ENCODE results near the gene PRKN.

DNA sequence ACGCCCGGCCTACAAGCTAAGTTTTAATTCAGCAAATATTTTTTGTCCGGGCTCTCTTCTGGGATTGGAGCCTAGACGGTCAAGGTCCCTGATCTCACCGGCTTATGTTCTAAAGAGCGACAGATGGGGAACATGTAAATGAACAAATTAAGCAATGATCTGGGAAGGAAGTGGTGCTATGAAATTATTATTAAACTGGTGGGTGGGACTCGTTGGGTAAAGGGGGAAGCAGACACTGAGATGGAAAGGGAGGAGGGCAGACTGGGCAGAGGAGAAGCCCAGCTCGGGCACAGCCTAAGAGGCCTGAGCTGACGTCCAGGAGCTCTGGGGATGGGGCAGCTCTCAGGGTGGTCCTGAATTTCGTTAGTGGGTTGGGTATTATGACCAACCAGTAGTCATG, 1371.9 kb downstream of the PRKN start:
- TF ChIP-seq, protein P1, sequence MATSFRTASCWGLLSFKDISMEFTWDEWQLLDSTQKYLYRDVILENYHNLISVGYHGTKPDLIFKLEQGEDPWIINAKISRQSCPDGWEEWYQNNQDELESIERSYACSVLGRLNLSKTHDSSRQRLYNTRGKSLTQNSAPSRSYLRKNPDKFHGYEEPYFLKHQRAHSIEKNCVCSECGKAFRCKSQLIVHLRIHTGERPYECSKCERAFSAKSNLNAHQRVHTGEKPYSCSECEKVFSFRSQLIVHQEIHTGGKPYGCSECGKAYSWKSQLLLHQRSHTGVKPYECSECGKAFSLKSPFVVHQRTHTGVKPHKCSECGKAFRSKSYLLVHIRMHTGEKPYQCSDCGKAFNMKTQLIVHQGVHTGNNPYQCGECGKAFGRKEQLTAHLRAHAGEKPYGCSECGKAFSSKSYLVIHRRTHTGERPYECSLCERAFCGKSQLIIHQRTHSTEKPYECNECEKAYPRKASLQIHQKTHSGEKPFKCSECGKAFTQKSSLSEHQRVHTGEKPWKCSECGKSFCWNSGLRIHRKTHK (tag by site-specific recombination; IDR thresholded peaks at IDR 0.05): no peak
- TF ChIP-seq, protein P2, sequence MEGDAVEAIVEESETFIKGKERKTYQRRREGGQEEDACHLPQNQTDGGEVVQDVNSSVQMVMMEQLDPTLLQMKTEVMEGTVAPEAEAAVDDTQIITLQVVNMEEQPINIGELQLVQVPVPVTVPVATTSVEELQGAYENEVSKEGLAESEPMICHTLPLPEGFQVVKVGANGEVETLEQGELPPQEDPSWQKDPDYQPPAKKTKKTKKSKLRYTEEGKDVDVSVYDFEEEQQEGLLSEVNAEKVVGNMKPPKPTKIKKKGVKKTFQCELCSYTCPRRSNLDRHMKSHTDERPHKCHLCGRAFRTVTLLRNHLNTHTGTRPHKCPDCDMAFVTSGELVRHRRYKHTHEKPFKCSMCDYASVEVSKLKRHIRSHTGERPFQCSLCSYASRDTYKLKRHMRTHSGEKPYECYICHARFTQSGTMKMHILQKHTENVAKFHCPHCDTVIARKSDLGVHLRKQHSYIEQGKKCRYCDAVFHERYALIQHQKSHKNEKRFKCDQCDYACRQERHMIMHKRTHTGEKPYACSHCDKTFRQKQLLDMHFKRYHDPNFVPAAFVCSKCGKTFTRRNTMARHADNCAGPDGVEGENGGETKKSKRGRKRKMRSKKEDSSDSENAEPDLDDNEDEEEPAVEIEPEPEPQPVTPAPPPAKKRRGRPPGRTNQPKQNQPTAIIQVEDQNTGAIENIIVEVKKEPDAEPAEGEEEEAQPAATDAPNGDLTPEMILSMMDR (tag by site-specific recombination; IDR thresholded peaks at IDR 0.05): no peak
- no peak for TF ChIP-seq ZNF221 (tag by site-specific recombination; IDR thresholded peaks at IDR 0.05; ENCODE audit: borderline replicate concordance)
- no peak for TF ChIP-seq BCL11A (tag by site-specific recombination; IDR thresholded peaks at IDR 0.05; ENCODE audit: low read depth)
- TF ChIP-seq, protein P3, sequence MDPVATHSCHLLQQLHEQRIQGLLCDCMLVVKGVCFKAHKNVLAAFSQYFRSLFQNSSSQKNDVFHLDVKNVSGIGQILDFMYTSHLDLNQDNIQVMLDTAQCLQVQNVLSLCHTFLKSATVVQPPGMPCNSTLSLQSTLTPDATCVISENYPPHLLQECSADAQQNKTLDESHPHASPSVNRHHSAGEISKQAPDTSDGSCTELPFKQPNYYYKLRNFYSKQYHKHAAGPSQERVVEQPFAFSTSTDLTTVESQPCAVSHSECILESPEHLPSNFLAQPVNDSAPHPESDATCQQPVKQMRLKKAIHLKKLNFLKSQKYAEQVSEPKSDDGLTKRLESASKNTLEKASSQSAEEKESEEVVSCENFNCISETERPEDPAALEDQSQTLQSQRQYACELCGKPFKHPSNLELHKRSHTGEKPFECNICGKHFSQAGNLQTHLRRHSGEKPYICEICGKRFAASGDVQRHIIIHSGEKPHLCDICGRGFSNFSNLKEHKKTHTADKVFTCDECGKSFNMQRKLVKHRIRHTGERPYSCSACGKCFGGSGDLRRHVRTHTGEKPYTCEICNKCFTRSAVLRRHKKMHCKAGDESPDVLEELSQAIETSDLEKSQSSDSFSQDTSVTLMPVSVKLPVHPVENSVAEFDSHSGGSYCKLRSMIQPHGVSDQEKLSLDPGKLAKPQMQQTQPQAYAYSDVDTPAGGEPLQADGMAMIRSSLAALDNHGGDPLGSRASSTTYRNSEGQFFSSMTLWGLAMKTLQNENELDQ (tag by site-specific recombination; IDR thresholded peaks at IDR 0.05; ENCODE audit: low read depth): no peak
- no peak for TF ChIP-seq SETDB1 (IDR thresholded peaks at IDR 0.05; ENCODE audit: insufficient read length, low read length)
